Pancreas (tissue), 10 donors: Measurements from ENCODE around the gene CNMD. TPM values are rescaled to one million over a fixed set of nuclear protein-coding genes. Genes with fewer than 3 reads are reported as not detected.

Source experiments
- ATAC-seq, 4 donors: fragments of 200-7000 bp; cut with Tn5 transposase; one replicate each; pipeline versions ENCODE4 v1.8.0 to v1.9.1; 2020; ENCODE audit warnings: mild to moderate bottlenecking in 4 of 4, moderate library complexity in 4 of 4
- DNase-seq, 6 donors: peaks; one replicate each; pipeline ENCODE4 v3.0.0-alpha.2; 2020
- FAIRE-seq: peaks from 2 replicates; lab custom pipeline; 2012; peaks lifted over from hg19 to GRCh38; lab: Jason Lieb, UNC
- H3K27ac ChIP-seq, 4 donors: fragments of 200-600 bp; sonication (generic); 1 replicate in 3 of 4; 2 replicates in 1 of 4; pipeline versions ENCODE4 v1.5.0 to v1.8.0; 2020
- H3K27me3 ChIP-seq, 4 donors: fragments of 200-600 bp; one replicate each; pipeline ENCODE4 v1.8.0; 2021
- H3K36me3 ChIP-seq, 3 donors: fragments of 200-600 bp; sonication (generic) in 1 of 3; one replicate each; pipeline versions ENCODE4 v1.5.0 to v1.8.0; 2020 to 2021
- H3K4me1 ChIP-seq, 3 donors: fragments of 200-600 bp; one replicate each; pipeline ENCODE4 v1.8.0; 2021
- H3K4me3 ChIP-seq, 4 donors: fragments of 200-600 bp; sonication (generic) in 2 of 4; one replicate each; pipeline versions ENCODE4 v1.5.0 to v1.8.0; 2020 to 2021
- H3K9me3 ChIP-seq, 4 donors: fragments of 200-600 bp; one replicate each; pipeline ENCODE4 v1.8.0; 2021
- WGBS, 2 donors: extraction: QIAGEN DNeasy Blood & Tissue Kit; methylation state at CpG; one replicate each; pipeline ENCODE4 v1.1.7; 2013; 5-methylcytosine and 5-hydroxymethylcytosine counted together
- intact Hi-C, 3 donors: fragments of 100-400 bp; cut with DNase I; formaldehyde crosslinking; loops; one replicate each; pipeline versions ENCODE4 v1.11.1 to v1.14.2; 2022
- polyA plus RNA-seq, 2 donors: library from polyadenylated mRNA; stranded (reverse); fragments of 200-250 nt; gene quantifications; one replicate each; pipeline ENCODE4 v1.2.3, GENCODE V29; 2013
- total RNA-seq, 6 donors: library from RNA; stranded (reverse); fragmentation: NEBNext Ultra II Directional in 4 of 6; extraction: Animal tissue kit (Norgen Biotek cat#: 25700) in 4 of 6; gene quantifications; one replicate each; pipeline versions ENCODE4 v1.2.1 to v1.2.4, GENCODE V29; 2021 to 2023
- TF ChIP-seq, protein P1 (sequence below), 4 donors: fragments of 200-600 bp; sonication (generic) in 3 of 4; IDR thresholded peaks; one replicate each; pipeline versions ENCODE4 v1.5.0 to v1.8.0; 2021; ENCODE audit warnings: antibody characterized with exemption in 4 of 4
- donor health status: healthy with polysubstance abuse.
- donor health status: DM: no; HTN: no; CAD: no; lungs with moderate emphysema.
- donor health status: DM: no; HTN: no; CAD: no.
- donor health status: control.
- donor health status: control.
- donor health status: Bipolar disorder and iron deficiency.
- donor health status: DM: yes; HTN: yes; CAD: no.
- donor health status: DM: no; HTN: no; CAD: no.
- donor health status: DM: no; HTN: no; CAD: no.
- donor health status: DM: yes; HTN: yes; CAD: no.

The CNMD gene
- total and polyA plus RNA-seq, 8 donors, result 0.19 to 3.7 (median 0.30) TPM; not detected in 2

DNA sequence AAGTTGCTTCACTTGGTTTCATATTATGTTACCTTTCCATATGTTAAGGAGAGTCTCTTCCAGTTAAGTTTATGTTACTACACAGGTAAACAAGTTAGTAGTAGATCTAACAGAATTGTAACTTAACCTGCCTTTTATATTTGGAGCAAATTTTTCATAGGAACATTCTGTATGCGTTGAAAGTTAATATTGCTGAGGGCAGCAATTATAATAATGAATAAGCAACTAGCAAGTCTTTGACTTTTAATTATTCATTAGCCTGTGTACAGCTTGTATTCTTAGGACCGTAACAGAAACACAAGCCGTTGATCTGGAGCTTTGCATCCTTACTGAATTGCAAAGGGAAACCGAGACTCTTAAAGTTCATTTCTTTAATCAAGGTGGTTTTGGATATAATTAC, 75.3 kb downstream of the CNMD start:
- FAIRE-seq, result no peak
- TF ChIP-seq, protein P1, sequence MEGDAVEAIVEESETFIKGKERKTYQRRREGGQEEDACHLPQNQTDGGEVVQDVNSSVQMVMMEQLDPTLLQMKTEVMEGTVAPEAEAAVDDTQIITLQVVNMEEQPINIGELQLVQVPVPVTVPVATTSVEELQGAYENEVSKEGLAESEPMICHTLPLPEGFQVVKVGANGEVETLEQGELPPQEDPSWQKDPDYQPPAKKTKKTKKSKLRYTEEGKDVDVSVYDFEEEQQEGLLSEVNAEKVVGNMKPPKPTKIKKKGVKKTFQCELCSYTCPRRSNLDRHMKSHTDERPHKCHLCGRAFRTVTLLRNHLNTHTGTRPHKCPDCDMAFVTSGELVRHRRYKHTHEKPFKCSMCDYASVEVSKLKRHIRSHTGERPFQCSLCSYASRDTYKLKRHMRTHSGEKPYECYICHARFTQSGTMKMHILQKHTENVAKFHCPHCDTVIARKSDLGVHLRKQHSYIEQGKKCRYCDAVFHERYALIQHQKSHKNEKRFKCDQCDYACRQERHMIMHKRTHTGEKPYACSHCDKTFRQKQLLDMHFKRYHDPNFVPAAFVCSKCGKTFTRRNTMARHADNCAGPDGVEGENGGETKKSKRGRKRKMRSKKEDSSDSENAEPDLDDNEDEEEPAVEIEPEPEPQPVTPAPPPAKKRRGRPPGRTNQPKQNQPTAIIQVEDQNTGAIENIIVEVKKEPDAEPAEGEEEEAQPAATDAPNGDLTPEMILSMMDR (IDR thresholded peaks at IDR 0.05), result no peak
- Histone ChIP-seq H3K27me3 (no peaks in the 10 kb centered on the region), H3K4me3 (no peak overlapping the region), H3K4me1 (no peaks in the 10 kb centered on the region), H3K27ac (no peak overlapping the region), H3K9me3 (no peaks in the 10 kb centered on the region), H3K36me3 (peaks cover 0 to 59% (median 7%) of the 10 kb centered on the region in 3 donors)
- no peak for DNase-seq
- no peak for ATAC-seq
- 96 to 100% methylated on average over 4 of the region's 4 CpGs for WGBS, 2 donors
- intact Hi-C loops, result no loop called here

DNA sequence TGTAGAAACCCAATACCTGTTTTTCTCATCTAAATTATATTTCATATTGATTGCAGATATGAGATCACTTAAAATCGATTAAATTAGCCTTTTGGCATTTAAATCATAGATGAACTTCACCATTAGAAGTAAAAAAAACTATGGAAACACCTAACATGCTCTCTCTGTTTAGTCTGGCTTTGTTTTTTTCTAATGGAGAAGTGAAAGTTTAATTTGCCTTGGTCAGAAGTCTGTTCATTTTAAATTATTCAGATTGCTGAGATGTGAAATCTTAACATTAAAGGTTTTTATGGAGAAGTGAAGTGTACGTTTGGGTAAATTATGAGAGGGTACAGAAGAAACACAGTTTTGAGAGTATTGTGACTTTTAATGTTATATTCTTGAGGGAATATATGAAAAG, 80.3 kb downstream of the CNMD start:
- H3K27ac ChIP-seq, result no peak overlapping the region
- no peaks in the 10 kb centered on the region for H3K9me3 ChIP-seq
- no peak overlapping the region for H3K4me3 ChIP-seq
- H3K27me3 ChIP-seq, result no peaks in the 10 kb centered on the region
- intact Hi-C loops, result no loop called here
- DNase-seq (no peak), FAIRE-seq (no peak), ATAC-seq (no peak)
- H3K4me1 ChIP-seq, result peaks cover 2 to 10% (median 4%) of the 10 kb centered on the region in 3 donors
- TF ChIP-seq, protein P1 (IDR thresholded peaks at IDR 0.05), result no peak
- H3K36me3 ChIP-seq, result peaks cover 0 to 30% (median 3%) of the 10 kb centered on the region in 3 donors
- 83 to 92% methylated on average over 2 of the region's 2 CpGs for WGBS, 2 donors

Other genes starting within 250 kb of the CNMD start
- 1 to 10 TPM; 1.9 to 4.0 (median 2.7) TPM for gene HNRNPA1L2, start 97.4 kb downstream of the CNMD start, total RNA-seq
- 10 to 100 TPM in 1 of 2 donors, 1 to 10 TPM in 1; 8.5 to 15.0 TPM for gene HNRNPA1L2, start 97.4 kb downstream of the CNMD start, polyA plus RNA-seq
- 10 to 100 TPM; 16.9 to 28.7 (median 21.8) TPM for gene SUGT1, start 87.0 kb downstream of the CNMD start, total RNA-seq
- 10 to 100 TPM; 16.6 to 24.3 TPM for gene SUGT1, start 87.0 kb downstream of the CNMD start, polyA plus RNA-seq
- gene PCDH8, start 108.8 kb upstream of the CNMD start, total RNA-seq, result under 1 TPM in 3 of 6 donors, not detected in 3; 0.04 to 0.44 (median 0.06) TPM
- gene PCDH8, start 108.8 kb upstream of the CNMD start, polyA plus RNA-seq, result under 1 TPM in 1 of 2 donors, not detected in 1; 0.85 TPM